ENCODE results near the gene BPTF. TPM values are rescaled to one million over a fixed set of nuclear protein-coding genes. Genes with fewer than 3 reads are reported as not detected.

BPTF gene, protein sequence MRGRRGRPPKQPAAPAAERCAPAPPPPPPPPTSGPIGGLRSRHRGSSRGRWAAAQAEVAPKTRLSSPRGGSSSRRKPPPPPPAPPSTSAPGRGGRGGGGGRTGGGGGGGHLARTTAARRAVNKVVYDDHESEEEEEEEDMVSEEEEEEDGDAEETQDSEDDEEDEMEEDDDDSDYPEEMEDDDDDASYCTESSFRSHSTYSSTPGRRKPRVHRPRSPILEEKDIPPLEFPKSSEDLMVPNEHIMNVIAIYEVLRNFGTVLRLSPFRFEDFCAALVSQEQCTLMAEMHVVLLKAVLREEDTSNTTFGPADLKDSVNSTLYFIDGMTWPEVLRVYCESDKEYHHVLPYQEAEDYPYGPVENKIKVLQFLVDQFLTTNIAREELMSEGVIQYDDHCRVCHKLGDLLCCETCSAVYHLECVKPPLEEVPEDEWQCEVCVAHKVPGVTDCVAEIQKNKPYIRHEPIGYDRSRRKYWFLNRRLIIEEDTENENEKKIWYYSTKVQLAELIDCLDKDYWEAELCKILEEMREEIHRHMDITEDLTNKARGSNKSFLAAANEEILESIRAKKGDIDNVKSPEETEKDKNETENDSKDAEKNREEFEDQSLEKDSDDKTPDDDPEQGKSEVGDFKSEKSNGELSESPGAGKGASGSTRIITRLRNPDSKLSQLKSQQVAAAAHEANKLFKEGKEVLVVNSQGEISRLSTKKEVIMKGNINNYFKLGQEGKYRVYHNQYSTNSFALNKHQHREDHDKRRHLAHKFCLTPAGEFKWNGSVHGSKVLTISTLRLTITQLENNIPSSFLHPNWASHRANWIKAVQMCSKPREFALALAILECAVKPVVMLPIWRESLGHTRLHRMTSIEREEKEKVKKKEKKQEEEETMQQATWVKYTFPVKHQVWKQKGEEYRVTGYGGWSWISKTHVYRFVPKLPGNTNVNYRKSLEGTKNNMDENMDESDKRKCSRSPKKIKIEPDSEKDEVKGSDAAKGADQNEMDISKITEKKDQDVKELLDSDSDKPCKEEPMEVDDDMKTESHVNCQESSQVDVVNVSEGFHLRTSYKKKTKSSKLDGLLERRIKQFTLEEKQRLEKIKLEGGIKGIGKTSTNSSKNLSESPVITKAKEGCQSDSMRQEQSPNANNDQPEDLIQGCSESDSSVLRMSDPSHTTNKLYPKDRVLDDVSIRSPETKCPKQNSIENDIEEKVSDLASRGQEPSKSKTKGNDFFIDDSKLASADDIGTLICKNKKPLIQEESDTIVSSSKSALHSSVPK (N-terminal part only)
- 25.6 and 34.8 TPM in 2 replicates for polyA plus RNA-seq (2011; rRNA removed)
- 29.2 and 42.0 TPM in 2 replicates for polyA minus RNA-seq (2011; rRNA and poly(A)+ RNA removed)

- peak; percentile 19 for DNase-seq (ENCODE audit: low read depth)
- H3K36me3 ChIP-seq (ENCODE audit: control insufficient read depth, insufficient read depth, low read length), result no peaks in the 10 kb centered on the region
- H3K4me3 ChIP-seq (ENCODE audit: low read depth, low read length), result peak within 1 kb of the TSS; percentile 59
- H3K27me3 ChIP-seq (ENCODE audit: control insufficient read depth, insufficient read depth, low read length), result no peaks in the 10 kb centered on the region
- CTCF ChIA-PET, result interaction anchor here (0.7 to 2.8 kb wide), 10 partner anchors 10 to 1615 kb away, joined by 3 to 12 read pairs (median 4); no protein-coding TSS in a partner anchor
- TF ChIP-seq, protein P1, sequence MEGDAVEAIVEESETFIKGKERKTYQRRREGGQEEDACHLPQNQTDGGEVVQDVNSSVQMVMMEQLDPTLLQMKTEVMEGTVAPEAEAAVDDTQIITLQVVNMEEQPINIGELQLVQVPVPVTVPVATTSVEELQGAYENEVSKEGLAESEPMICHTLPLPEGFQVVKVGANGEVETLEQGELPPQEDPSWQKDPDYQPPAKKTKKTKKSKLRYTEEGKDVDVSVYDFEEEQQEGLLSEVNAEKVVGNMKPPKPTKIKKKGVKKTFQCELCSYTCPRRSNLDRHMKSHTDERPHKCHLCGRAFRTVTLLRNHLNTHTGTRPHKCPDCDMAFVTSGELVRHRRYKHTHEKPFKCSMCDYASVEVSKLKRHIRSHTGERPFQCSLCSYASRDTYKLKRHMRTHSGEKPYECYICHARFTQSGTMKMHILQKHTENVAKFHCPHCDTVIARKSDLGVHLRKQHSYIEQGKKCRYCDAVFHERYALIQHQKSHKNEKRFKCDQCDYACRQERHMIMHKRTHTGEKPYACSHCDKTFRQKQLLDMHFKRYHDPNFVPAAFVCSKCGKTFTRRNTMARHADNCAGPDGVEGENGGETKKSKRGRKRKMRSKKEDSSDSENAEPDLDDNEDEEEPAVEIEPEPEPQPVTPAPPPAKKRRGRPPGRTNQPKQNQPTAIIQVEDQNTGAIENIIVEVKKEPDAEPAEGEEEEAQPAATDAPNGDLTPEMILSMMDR (IDR thresholded peaks at IDR 0.05; ENCODE audit: insufficient read depth, low read depth, low read length), result peak; percentile 54
- POLR2A ChIA-PET, result no interaction called here
Measured at GRCh38 chr17:67824735-67825626, at the start of gene BPTF. BPTF (plus strand) TSS chr17:67825503; CDS start chr17:67825725, 222 bp downstream.

DNA sequence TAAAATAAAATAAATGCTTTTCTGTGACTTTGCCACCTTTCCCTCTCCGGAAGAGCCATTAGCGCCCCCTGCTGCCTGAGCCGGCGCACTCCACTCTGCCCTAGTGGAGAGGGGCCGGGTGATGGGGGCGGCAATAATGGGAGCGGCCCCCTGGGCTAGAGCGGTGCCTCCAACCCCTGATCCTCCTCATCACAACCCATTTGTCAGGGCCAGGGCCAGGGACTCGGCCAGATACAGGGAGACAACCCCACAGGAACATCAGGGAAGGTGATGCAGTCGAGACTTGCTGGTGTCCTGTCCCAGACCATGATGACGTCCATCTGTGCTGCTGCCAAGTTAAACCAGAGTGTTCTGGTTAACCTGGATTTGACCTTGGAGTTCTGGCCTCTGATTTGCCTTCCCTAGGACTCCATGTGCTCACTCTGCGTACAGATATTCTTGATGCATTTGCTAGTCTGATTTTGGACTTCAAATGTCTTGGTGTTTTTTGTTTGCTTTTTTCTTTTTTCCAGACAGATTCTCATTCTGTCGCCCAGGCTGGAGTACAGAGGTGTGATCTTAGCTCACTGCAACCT is 46.1 kb upstream of the BPTF start:
- Histone ChIP-seq H3K36me3 (ENCODE audit: control insufficient read depth, insufficient read depth, low read length) (no peaks in the 10 kb centered on the region), H3K4me3 (ENCODE audit: low read depth, low read length) (no peak overlapping the region), H3K27me3 (ENCODE audit: control insufficient read depth, insufficient read depth, low read length) (no peaks in the 10 kb centered on the region)
- CTCF ChIA-PET, result no interaction called here
- POLR2A ChIA-PET, result no interaction called here
- DNase-seq (ENCODE audit: low read depth), result peak; percentile 19
- TF ChIP-seq, protein P1 (IDR thresholded peaks at IDR 0.05; ENCODE audit: insufficient read depth, low read depth, low read length), result peak; percentile 66

GRCh38 chr17:67784364-67785121 is 40.8 kb upstream of the BPTF start:
- ChIA-PET POLR2A (no interaction called here), CTCF (interaction anchor here (1.0 to 1.3 kb wide), 2 partner anchors 16 to 143 kb away, joined by 3 to 4 read pairs; no protein-coding TSS in a partner anchor)
- TF ChIP-seq, protein P1 (IDR thresholded peaks at IDR 0.05; ENCODE audit: insufficient read depth, low read depth, low read length), result no peak
- DNase-seq (ENCODE audit: low read depth), result no peak
- Histone ChIP-seq H3K27me3 (ENCODE audit: control insufficient read depth, insufficient read depth, low read length) (no peaks in the 10 kb centered on the region), H3K4me3 (ENCODE audit: low read depth, low read length) (no peak overlapping the region), H3K36me3 (ENCODE audit: control insufficient read depth, insufficient read depth, low read length) (no peaks in the 10 kb centered on the region)

DNA sequence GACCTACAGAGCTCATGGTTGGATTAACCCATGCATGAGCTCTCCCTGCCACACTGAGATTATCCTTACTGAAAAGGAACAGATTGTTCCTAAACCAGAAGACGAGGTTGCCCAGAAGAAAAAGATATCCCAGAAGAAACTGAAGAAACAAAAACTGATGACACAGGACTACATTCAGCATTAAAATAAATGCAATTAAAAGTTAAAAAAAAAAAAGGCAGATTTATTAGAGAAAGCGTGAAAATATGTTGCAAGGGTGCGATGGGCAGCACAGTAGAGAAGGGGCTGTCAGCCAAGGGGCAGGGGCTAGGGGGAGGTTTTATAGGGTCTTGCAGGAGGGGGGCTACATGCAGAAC is 40.2 kb upstream of the BPTF start:
- Histone ChIP-seq H3K36me3 (ENCODE audit: control insufficient read depth, insufficient read depth, low read length) (no peaks in the 10 kb centered on the region), H3K4me3 (ENCODE audit: low read depth, low read length) (no peak overlapping the region), H3K27me3 (ENCODE audit: control insufficient read depth, insufficient read depth, low read length) (no peaks in the 10 kb centered on the region)
- ChIA-PET POLR2A (no interaction called here), CTCF (interaction anchor here (1.0 to 1.3 kb wide), 2 partner anchors 15 to 142 kb away, joined by 3 to 4 read pairs; no protein-coding TSS in a partner anchor)
- TF ChIP-seq, protein P1 (IDR thresholded peaks at IDR 0.05; ENCODE audit: insufficient read depth, low read depth, low read length), result no peak
- DNase-seq (ENCODE audit: low read depth), result no peak

Data from BJ (cell line).